ENCODE measurements around the gene RASA3.

RASA3 gene

GRCh38 chr13:114097893-114098688 is 34.3 kb downstream of the RASA3 start:
- peak; percentile 42 for DNase-seq

- peak; percentile 48 for DNase-seq
Observed at GRCh38 chr13:114097212-114097892, 35.1 kb downstream of the RASA3 start.

GRCh38 chr13:114096811-114097211 is 35.6 kb downstream of the RASA3 start:
- peak; percentile 39 for DNase-seq

- peak; percentile 30 for DNase-seq
Observed at GRCh38 chr13:114096031-114096485, 36.4 kb downstream of the RASA3 start.

GRCh38 chr13:114095486-114095885 is 36.9 kb downstream of the RASA3 start:
- DNase-seq, result peak; percentile 24

- no peak for DNase-seq
Observed at GRCh38 chr13:114093118-114093517, 39.3 kb downstream of the RASA3 start.

- DNase-seq, result no peak
Observed at GRCh38 chr13:114092468-114092867, 40.0 kb downstream of the RASA3 start.

GRCh38 chr13:114090476-114090875 is 41.9 kb downstream of the RASA3 start:
- peak; percentile 9 for DNase-seq

GRCh38 chr13:114089751-114090400 is 42.5 kb downstream of the RASA3 start:
- DNase-seq, result peak; percentile 29

- peak; percentile 19 for DNase-seq
Observed at GRCh38 chr13:114089341-114089740, 43.1 kb downstream of the RASA3 start.

GRCh38 chr13:114088863-114089262 is 43.6 kb downstream of the RASA3 start:
- DNase-seq, result no peak

- peak; percentile 2 for DNase-seq
Observed at GRCh38 chr13:114088234-114088633, 44.2 kb downstream of the RASA3 start.

GRCh38 chr13:114087430-114087829 is 45.0 kb downstream of the RASA3 start:
- DNase-seq, result peak; percentile 4

- DNase-seq, result peak; percentile 3
Observed at GRCh38 chr13:114082849-114083645, 49.4 kb downstream of the RASA3 start.

- DNase-seq, result peak; percentile 32
Observed at GRCh38 chr13:114081761-114082681, 50.4 kb downstream of the RASA3 start.

GRCh38 chr13:114080739-114081561 is 51.5 kb downstream of the RASA3 start:
- peak; percentile 38 for DNase-seq

GRCh38 chr13:114079601-114080536 is 52.6 kb downstream of the RASA3 start:
- peak; percentile 42 for DNase-seq

- peak; percentile 49 for DNase-seq
Observed at GRCh38 chr13:114078461-114079451, 53.7 kb downstream of the RASA3 start.

Measured in right forelimb (tissue), 1 donor.